BLaER1 (cell line): ENCODE results near the gene COL20A1.

Experiments
- H3K27ac ChIP-seq: shearing (Covaris generic); formaldehyde crosslinking; 2 replicates; pipeline ENCODE4 v1.8.1; 2022
- H3K27me3 ChIP-seq: shearing (Covaris generic); formaldehyde crosslinking; 2 replicates; pipeline ENCODE4 v1.8.1; 2022
- H3K36me3 ChIP-seq: shearing (Covaris generic); formaldehyde crosslinking; 2 replicates; pipeline ENCODE4 v1.8.1; 2022
- H3K4me1 ChIP-seq: shearing (Covaris generic); formaldehyde crosslinking; 2 replicates; pipeline ENCODE4 v1.8.1; 2022
- H3K4me2 ChIP-seq: shearing (Covaris generic); formaldehyde crosslinking; 2 replicates; pipeline ENCODE4 v1.8.1; 2022
- H3K4me3 ChIP-seq: shearing (Covaris generic); formaldehyde crosslinking; 2 replicates; pipeline ENCODE4 v1.8.1; 2022
- H3K9ac ChIP-seq: shearing (Covaris generic); formaldehyde crosslinking; 2 replicates; pipeline ENCODE4 v1.8.1; 2022
- H3K9me3 ChIP-seq: shearing (Covaris generic); formaldehyde crosslinking; 2 replicates; pipeline ENCODE4 v1.8.1; 2022
- H4K20me1 ChIP-seq: shearing (Covaris generic); formaldehyde crosslinking; 2 replicates; pipeline ENCODE4 v1.8.1; 2022
- Cebpa-rat ChIP-seq: shearing (Covaris generic); IDR thresholded peaks from 2 replicates; pipeline ENCODE4 v1.8.1; 2022

The COL20A1 gene

GRCh38 chr20:63268256-63268655 is 24.7 kb upstream of the COL20A1 start:
- Histone ChIP-seq H3K9me3 (no peaks in the 10 kb centered on the region), H3K4me1 (peaks cover 22% of the 10 kb centered on the region), H3K27ac (no peak overlapping the region), H3K36me3 (no peaks in the 10 kb centered on the region), H4K20me1 (peaks cover 3% of the 10 kb centered on the region), H3K4me2 (peak overlapping the region; percentile 51), H3K4me3 (no peak overlapping the region), H3K9ac (no peak overlapping the region), H3K27me3 (peaks cover 15% of the 10 kb centered on the region; the same call in 1 of the 2 replicates)
- TF ChIP-seq Cebpa-rat: no peak

- peaks cover 28% of the 10 kb centered on the region for H3K4me1 ChIP-seq
- peak overlapping the region; percentile 51; the same call in 1 of the 2 replicates for H3K4me2 ChIP-seq
- no peaks in the 10 kb centered on the region for H3K9me3 ChIP-seq
- H3K36me3 ChIP-seq: no peaks in the 10 kb centered on the region
- no peak overlapping the region for H3K4me3 ChIP-seq
- no peak for TF ChIP-seq Cebpa-rat
- H3K27me3 ChIP-seq: peaks cover 15% of the 10 kb centered on the region; the same call in 1 of the 2 replicates
- H3K9ac ChIP-seq: no peak overlapping the region
- H4K20me1 ChIP-seq: peaks cover 9% of the 10 kb centered on the region
- H3K27ac ChIP-seq: no peak overlapping the region
Measured at GRCh38 chr20:63268671-63269439, 24.1 kb upstream of the COL20A1 start.

- no peak overlapping the region for H3K9ac ChIP-seq
- H3K27ac ChIP-seq: no peak overlapping the region
- H3K27me3 ChIP-seq: peaks cover 15% of the 10 kb centered on the region; the same call in 1 of the 2 replicates
- no peak for TF ChIP-seq Cebpa-rat
- no peak overlapping the region for H3K4me2 ChIP-seq
- H3K4me1 ChIP-seq: peaks cover 36% of the 10 kb centered on the region
- peaks cover 16% of the 10 kb centered on the region for H4K20me1 ChIP-seq
- no peak overlapping the region for H3K4me3 ChIP-seq
- H3K36me3 ChIP-seq: peaks cover 3% of the 10 kb centered on the region; the same call in 1 of the 2 replicates
- no peaks in the 10 kb centered on the region for H3K9me3 ChIP-seq
Measured at GRCh38 chr20:63269724-63270123, 23.3 kb upstream of the COL20A1 start.

- Histone ChIP-seq H3K27me3 (peaks cover 15% of the 10 kb centered on the region; the same call in 1 of the 2 replicates), H3K9ac (no peak overlapping the region), H3K36me3 (peaks cover 14% of the 10 kb centered on the region), H3K9me3 (no peaks in the 10 kb centered on the region), H3K4me2 (no peak overlapping the region), H3K27ac (no peak overlapping the region), H3K4me1 (peaks cover 44% of the 10 kb centered on the region), H3K4me3 (no peak overlapping the region), H4K20me1 (peaks cover 27% of the 10 kb centered on the region)
- no peak for TF ChIP-seq Cebpa-rat
Measured at GRCh38 chr20:63270606-63271325, 22.2 kb upstream of the COL20A1 start.

GRCh38 chr20:63272105-63273058 is 20.6 kb upstream of the COL20A1 start, which contains the start of gene ARFGAP1:
TSS of gene ARFGAP1 (plus strand) at chr20:63272813. CDS start at chr20:63275581, 2,768 bp downstream.
- H3K9me3 ChIP-seq: no peaks in the 10 kb centered on the region
- H4K20me1 ChIP-seq: peaks cover 43% of the 10 kb centered on the region
- H3K36me3 ChIP-seq: peaks cover 30% of the 10 kb centered on the region
- TF ChIP-seq Cebpa-rat: no peak
- peaks cover 15% of the 10 kb centered on the region; the same call in 1 of the 2 replicates for H3K27me3 ChIP-seq
- peak within 1 kb of the TSS; percentile 86 for H3K4me2 ChIP-seq
- H3K9ac ChIP-seq: peak within 1 kb of the TSS; percentile 89
- peak within 1 kb of the TSS; percentile 91 for H3K4me3 ChIP-seq
- H3K27ac ChIP-seq: peak within 1 kb of the TSS; percentile 89
- H3K4me1 ChIP-seq: peaks cover 39% of the 10 kb centered on the region

GRCh38 chr20:63273059-63273579 is 19.9 kb upstream of the COL20A1 start:
- Histone ChIP-seq H3K9ac (peak overlapping the region; percentile 89), H4K20me1 (peaks cover 50% of the 10 kb centered on the region), H3K4me3 (peak overlapping the region; percentile 91), H3K36me3 (peaks cover 37% of the 10 kb centered on the region), H3K4me1 (peaks cover 39% of the 10 kb centered on the region), H3K27me3 (peaks cover 15% of the 10 kb centered on the region; the same call in 1 of the 2 replicates), H3K27ac (peak overlapping the region; percentile 89), H3K4me2 (peak overlapping the region; percentile 86), H3K9me3 (no peaks in the 10 kb centered on the region)
- no peak for TF ChIP-seq Cebpa-rat

GRCh38 chr20:63273635-63274380 is 19.2 kb upstream of the COL20A1 start:
- Histone ChIP-seq H3K27ac (peak overlapping the region; percentile 89), H3K36me3 (peaks cover 43% of the 10 kb centered on the region), H3K4me1 (peaks cover 43% of the 10 kb centered on the region), H3K27me3 (peaks cover 14% of the 10 kb centered on the region; the same call in 1 of the 2 replicates), H3K4me3 (peak overlapping the region; percentile 91), H3K4me2 (peak overlapping the region; percentile 86), H4K20me1 (peaks cover 52% of the 10 kb centered on the region), H3K9me3 (no peaks in the 10 kb centered on the region), H3K9ac (peak overlapping the region; percentile 89)
- no peak for TF ChIP-seq Cebpa-rat
